HCT116 (cell line): ENCODE measurements around the gene FSTL4.

Experiments used
- EZH2 ChIP-seq: fragments of 200-600 bp; sonication (generic); IDR thresholded peaks from 2 replicates; pipeline ENCODE4 v1.6.1; 2017; ENCODE audit warnings: antibody characterized with exemption, mixed run types
- EZH2phosphoT487 ChIP-seq: fragments of 200-600 bp; IDR thresholded peaks from 2 replicates; pipeline ENCODE4 v1.6.1; 2018; ENCODE audit warnings: antibody characterized with exemption, borderline replicate concordance
- POLR2A ChIP-seq: IDR thresholded peaks from 2 replicates; pipeline ENCODE4 v1.7.0; 2011; ENCODE audit warnings: borderline replicate concordance; ENCODE audit not compliant: insufficient read depth, insufficient read length; ENCODE audit errors: extremely low read depth
- RAD21 ChIP-seq: IDR thresholded peaks from 2 replicates; pipeline ENCODE4 v1.6.1; 2012; ENCODE audit warnings: low read depth, mild to moderate bottlenecking
- REST ChIP-seq: IDR thresholded peaks from 2 replicates; pipeline ENCODE4 v1.6.1; 2012; ENCODE audit warnings: low read depth
- YY1 ChIP-seq: IDR thresholded peaks from 2 replicates; pipeline ENCODE4 v1.6.1; 2011; ENCODE audit warnings: low read length, low read depth, moderate library complexity, mild to moderate bottlenecking; ENCODE audit not compliant: insufficient replicate concordance; ENCODE audit errors: extremely low read depth
- TF ChIP-seq, protein P1 (sequence below), 3 experiments: fragments of 200-600 bp in 1 of 3; sonication (generic) in 1 of 3; IDR thresholded peaks in 2 of 3; conservative IDR thresholded peaks in 1 of 3; 2 replicates each; pipeline ENCODE4 v1.5.1; 2012 to 2017; ENCODE audit warnings: low read depth in 2 of 3, low read length in 2 of 3, antibody characterized with exemption in 1 of 3, borderline replicate concordance in 1 of 3, control low read depth in 1 of 3, mild to moderate bottlenecking in 1 of 3, mixed read lengths in 1 of 3, mixed run types in 1 of 3, moderate library complexity in 1 of 3; ENCODE audit not compliant: insufficient read depth in 1 of 3

GRCh38 chr5:133554279-133554678 is 58.1 kb downstream of the FSTL4 start:
- no peak for TF ChIP-seq EZH2
- TF ChIP-seq, protein P1, sequence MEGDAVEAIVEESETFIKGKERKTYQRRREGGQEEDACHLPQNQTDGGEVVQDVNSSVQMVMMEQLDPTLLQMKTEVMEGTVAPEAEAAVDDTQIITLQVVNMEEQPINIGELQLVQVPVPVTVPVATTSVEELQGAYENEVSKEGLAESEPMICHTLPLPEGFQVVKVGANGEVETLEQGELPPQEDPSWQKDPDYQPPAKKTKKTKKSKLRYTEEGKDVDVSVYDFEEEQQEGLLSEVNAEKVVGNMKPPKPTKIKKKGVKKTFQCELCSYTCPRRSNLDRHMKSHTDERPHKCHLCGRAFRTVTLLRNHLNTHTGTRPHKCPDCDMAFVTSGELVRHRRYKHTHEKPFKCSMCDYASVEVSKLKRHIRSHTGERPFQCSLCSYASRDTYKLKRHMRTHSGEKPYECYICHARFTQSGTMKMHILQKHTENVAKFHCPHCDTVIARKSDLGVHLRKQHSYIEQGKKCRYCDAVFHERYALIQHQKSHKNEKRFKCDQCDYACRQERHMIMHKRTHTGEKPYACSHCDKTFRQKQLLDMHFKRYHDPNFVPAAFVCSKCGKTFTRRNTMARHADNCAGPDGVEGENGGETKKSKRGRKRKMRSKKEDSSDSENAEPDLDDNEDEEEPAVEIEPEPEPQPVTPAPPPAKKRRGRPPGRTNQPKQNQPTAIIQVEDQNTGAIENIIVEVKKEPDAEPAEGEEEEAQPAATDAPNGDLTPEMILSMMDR (IDR thresholded peaks at IDR 0.05 in 2 of 3, conservative IDR thresholded peaks at IDR 0.05 in 1 of 3; ENCODE audit: borderline replicate concordance in 1 of 3, insufficient read depth in 1 of 3, low read depth in 2 of 3, low read length in 2 of 3): no peak
- TF ChIP-seq RAD21: no peak
- no peak for TF ChIP-seq YY1
- TF ChIP-seq POLR2A: no peak
- no peak for TF ChIP-seq REST
- no peak for TF ChIP-seq EZH2phosphoT487
